Aorta (tissue), 5 donors: Measurements from ENCODE around the gene DYNC2LI1. TPM values are rescaled to one million over a fixed set of nuclear protein-coding genes. Genes with fewer than 3 reads are reported as not detected.
A peak's percentile ranks its signal among the peaks of the same experiment; 100 is the strongest.

ENCODE experiments used
- ATAC-seq: fragments of 200-7000 bp; cut with Tn5 transposase; one replicate; pipeline ENCODE4 v1.9.1; 2022; ENCODE audit warnings: moderate library complexity; ENCODE audit not compliant: low FRiP score
- DNase-seq, 2 donors: peaks; one replicate each; pipeline ENCODE4 v3.0.0-alpha.2; 2020
- H3K27ac ChIP-seq, 2 donors: one replicate each; pipeline ENCODE4 v1.5.1; 2013; ENCODE audit warnings: low read length in 2 of 2, mild to moderate bottlenecking in 2 of 2, moderate library complexity in 2 of 2, control low read depth in 1 of 2, inconsistent platforms in 1 of 2, low read depth in 1 of 2
- H3K27me3 ChIP-seq, 2 donors: one replicate each; pipeline ENCODE4 v1.6.1; 2013; ENCODE audit warnings: control low read depth in 1 of 2, low read length in 1 of 2, mild to moderate bottlenecking in 1 of 2, moderate library complexity in 1 of 2; ENCODE audit not compliant: insufficient read depth in 2 of 2, control insufficient read depth in 1 of 2
- H3K36me3 ChIP-seq, 2 donors: one replicate each; pipeline ENCODE4 v1.6.1; 2013; ENCODE audit warnings: control low read depth in 1 of 2, low read length in 1 of 2, mild to moderate bottlenecking in 1 of 2; ENCODE audit not compliant: insufficient read depth in 2 of 2, control insufficient read depth in 1 of 2
- H3K4me1 ChIP-seq, 2 donors: one replicate each; pipeline ENCODE4 v1.6.1; 2013; ENCODE audit warnings: low read length in 2 of 2, control low read depth in 1 of 2, mild to moderate bottlenecking in 1 of 2, moderate library complexity in 1 of 2; ENCODE audit not compliant: insufficient read depth in 2 of 2, control insufficient read depth in 1 of 2
- H3K4me3 ChIP-seq, 2 donors: one replicate each; pipeline ENCODE4 v1.5.1; 2013; ENCODE audit warnings: low read length in 2 of 2, control low read depth in 1 of 2, mild to moderate bottlenecking in 1 of 2
- H3K9me3 ChIP-seq: one replicate; pipeline ENCODE4 v1.6.1; 2013; ENCODE audit warnings: mild to moderate bottlenecking, low read length; ENCODE audit not compliant: control insufficient read depth
- WGBS, 2 donors: extraction: QIAGEN DNeasy Blood & Tissue Kit; methylation state at CpG; one replicate each; pipeline ENCODE4 v1.1.7; 2013; 5-methylcytosine and 5-hydroxymethylcytosine counted together
- intact Hi-C, 2 donors: fragments of 100-400 bp; cut with DNase I; formaldehyde crosslinking; loops; one replicate each; pipeline versions ENCODE4 v1.14.2 to v1.15.0; 2022
- polyA plus RNA-seq, 2 donors: library from polyadenylated mRNA; stranded (reverse); fragments of 200-250 nt; gene quantifications; one replicate each; pipeline ENCODE4 v1.2.3, GENCODE V29; 2013
- total RNA-seq, 2 donors: library from RNA; stranded (reverse); fragmentation: NEBNext Ultra II Directional; extraction: Animal tissue kit (Norgen Biotek cat#: 25700); gene quantifications; one replicate each; pipeline ENCODE4 v1.2.1, GENCODE V29; 2021
- donor health status: healthy with polysubstance abuse.
- donor health status: Bipolar disorder and iron deficiency.
- donor health status: DM: no; HTN: no; CAD: no.
- donor health status: DM: no; HTN: no; CAD: no.
- donor health status: DM: yes; HTN: yes; CAD: no.

The DYNC2LI1 gene
- total and polyA plus RNA-seq, 4 donors, result 8.8 to 44.3 (median 27.4) TPM

DNA sequence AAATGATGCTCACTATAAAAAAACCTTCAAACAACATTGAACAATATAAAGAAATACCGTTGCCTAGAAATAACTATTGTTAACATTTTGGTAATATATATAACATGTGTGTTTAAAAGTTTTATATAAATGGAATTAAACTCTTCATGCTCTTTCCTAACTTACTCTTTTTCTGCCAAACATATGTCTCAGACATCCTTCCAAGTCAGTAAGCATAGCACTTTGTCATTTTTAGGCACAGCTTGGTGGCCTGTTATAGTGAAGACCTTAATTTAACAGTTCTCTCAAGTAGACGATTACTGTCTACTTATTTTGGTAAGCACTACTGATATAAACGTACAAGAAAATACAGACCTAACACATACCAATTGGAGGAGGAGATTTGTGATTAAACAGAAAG is 40.9 kb downstream of the DYNC2LI1 start:
- Histone ChIP-seq H3K4me3 (no peak overlapping the region), H3K9me3 (no peaks in the 10 kb centered on the region), H3K4me1 (no peaks in the 10 kb centered on the region), H3K36me3 (no peaks in the 10 kb centered on the region), H3K27me3 (no peaks in the 10 kb centered on the region), H3K27ac (no peak overlapping the region)
- DNase-seq, result no peak
- ATAC-seq, result no peak
- WGBS, 2 donors, result 69 to 75% methylated on average over 3 of the region's 3 CpGs
- intact Hi-C loops, result no loop called here

DNA sequence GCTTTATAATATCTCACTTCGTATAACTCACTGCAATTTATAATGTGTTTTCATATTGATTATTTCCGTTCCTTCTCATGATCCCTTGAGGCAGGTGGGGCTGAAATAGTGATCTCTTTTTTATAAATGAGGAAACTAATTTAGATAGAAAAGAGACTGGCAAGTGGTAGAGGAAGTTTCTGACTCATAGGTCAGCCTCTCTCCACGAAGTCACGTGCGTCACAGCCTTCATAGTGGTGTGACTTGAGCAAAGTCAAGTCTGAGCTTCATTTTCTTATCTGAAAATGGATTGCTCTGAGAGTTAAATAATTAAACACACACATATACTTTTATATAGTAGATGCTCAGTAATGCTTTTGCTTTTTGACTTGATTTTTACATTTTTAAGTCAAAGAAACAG is 44.9 kb downstream of the DYNC2LI1 start:
- Histone ChIP-seq H3K27ac (no peak overlapping the region), H3K9me3 (no peaks in the 10 kb centered on the region), H3K27me3 (peaks cover 0 to 2% of the 10 kb centered on the region in 2 donors), H3K4me3 (no peak overlapping the region), H3K4me1 (no peaks in the 10 kb centered on the region), H3K36me3 (no peaks in the 10 kb centered on the region)
- ATAC-seq, result no peak
- peak in 1 of 2 donors; percentile 77 for DNase-seq
- intact Hi-C loops, result no loop called here
- WGBS, 2 donors, result 64 to 71% methylated on average over 5 of the region's 5 CpGs

DNA sequence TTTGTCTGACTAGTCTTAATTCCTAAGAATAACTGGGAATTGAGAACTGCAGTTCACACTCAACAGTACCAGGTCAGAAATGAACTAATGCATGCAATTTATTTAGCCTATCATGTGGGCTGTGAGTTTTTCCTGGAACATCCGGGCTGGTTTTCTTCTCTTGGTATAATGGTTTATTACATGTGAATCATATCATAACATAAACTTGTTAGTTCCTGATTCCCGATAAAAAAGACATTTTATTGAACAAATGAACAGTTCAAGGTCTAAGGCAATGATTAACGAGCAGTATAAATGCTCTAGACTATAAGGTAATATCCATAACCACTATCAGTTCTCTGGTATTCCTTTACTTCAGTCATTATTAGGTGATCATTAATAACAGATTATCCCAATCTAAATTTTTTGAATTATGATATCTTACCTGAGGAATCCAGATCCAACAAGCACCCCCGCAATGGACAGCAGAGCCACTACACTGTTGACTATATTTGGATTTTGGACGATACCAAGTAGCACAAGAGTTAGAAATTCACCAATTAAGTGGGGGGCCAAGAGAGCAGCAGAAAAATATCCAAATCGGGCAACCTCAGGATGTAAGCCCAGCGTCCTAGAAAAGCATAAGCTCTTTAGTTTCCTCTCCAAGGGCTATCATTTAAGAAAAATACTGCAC is 45.8 kb downstream of the DYNC2LI1 start:
- Histone ChIP-seq H3K4me3 (no peak overlapping the region), H3K9me3 (no peaks in the 10 kb centered on the region), H3K4me1 (no peaks in the 10 kb centered on the region), H3K27ac (no peak overlapping the region), H3K27me3 (peaks cover 0 to 2% of the 10 kb centered on the region in 2 donors), H3K36me3 (no peaks in the 10 kb centered on the region)
- WGBS, 2 donors, result 78 to 79% methylated on average over 7 of the region's 7 CpGs
- no peak for DNase-seq
- intact Hi-C loops, result no loop called here
- ATAC-seq, result no peak

- H3K4me1 ChIP-seq, result no peaks in the 10 kb centered on the region
- no peak overlapping the region for H3K4me3 ChIP-seq
- H3K36me3 ChIP-seq, result no peaks in the 10 kb centered on the region
- intact Hi-C loops, result no loop called here
- H3K27ac ChIP-seq, result no peak overlapping the region
- 76 to 79% methylated on average over 7 of the region's 7 CpGs for WGBS, 2 donors
- no peaks in the 10 kb centered on the region for H3K9me3 ChIP-seq
- ATAC-seq (no peak), DNase-seq (no peak)
- peaks cover 0 to 2% of the 10 kb centered on the region in 2 donors for H3K27me3 ChIP-seq
These were observed 49.0 kb downstream of the DYNC2LI1 start for GRCh38 chr2:43822839-43823238.

DNA sequence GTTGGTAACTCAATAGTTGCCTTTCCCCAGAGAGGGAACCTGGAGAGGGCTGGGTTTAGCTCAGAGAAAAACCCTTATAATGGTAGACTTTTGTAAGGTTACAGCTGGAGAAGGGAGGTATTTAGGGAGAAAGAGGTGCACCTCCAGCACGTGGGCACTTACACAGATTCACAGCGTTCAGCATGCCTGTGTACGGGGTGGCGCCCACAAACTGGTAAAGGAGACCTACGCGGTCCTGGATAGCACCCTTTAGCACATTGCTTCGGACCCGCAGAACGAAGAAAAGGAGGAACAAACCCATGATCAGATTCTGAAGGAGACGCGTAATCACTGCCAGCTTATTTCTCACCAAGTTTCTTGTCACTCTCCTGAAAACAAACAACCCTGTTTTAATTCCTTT is 49.9 kb downstream of the DYNC2LI1 start:
- DNase-seq, result no peak
- ATAC-seq, result no peak
- Histone ChIP-seq H3K36me3 (no peaks in the 10 kb centered on the region), H3K4me1 (no peaks in the 10 kb centered on the region), H3K27ac (no peak overlapping the region), H3K27me3 (peaks cover 0 to 2% of the 10 kb centered on the region in 2 donors), H3K9me3 (no peaks in the 10 kb centered on the region), H3K4me3 (no peak overlapping the region)
- WGBS, 2 donors, result 86 to 89% methylated on average over 11 of the region's 11 CpGs
- intact Hi-C loops, result no loop called here

DNA sequence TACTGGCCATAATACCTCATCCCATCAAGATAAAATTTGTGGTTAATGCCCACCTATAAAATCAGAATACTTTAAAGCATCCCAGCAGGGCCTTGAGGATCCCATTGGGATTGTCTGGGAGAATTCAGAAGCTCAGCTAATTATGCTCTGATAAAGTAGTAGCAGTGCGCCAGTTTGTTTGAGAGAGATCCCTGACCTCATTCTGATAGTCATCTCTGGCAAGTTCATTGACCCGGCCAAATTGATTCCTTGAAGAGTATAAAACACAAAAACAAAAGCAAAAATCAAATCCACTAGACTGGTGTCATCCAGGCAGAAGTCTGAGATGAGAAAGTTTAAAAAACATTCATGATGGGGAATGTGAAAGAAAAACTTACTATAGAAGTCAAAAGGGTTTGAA is 50.7 kb downstream of the DYNC2LI1 start:
- Histone ChIP-seq H3K4me1 (no peaks in the 10 kb centered on the region), H3K36me3 (no peaks in the 10 kb centered on the region), H3K9me3 (no peaks in the 10 kb centered on the region), H3K27me3 (peaks cover 0 to 2% of the 10 kb centered on the region in 2 donors), H3K4me3 (no peak overlapping the region), H3K27ac (no peak overlapping the region)
- no peak for DNase-seq
- WGBS, 2 donors, result 94 to 96% methylated on average over 2 of the region's 2 CpGs
- ATAC-seq, result no peak
- intact Hi-C loops, result no loop called here

- H3K27me3 ChIP-seq, result peaks cover 0 to 2% of the 10 kb centered on the region in 2 donors
- DNase-seq, result no peak
- ATAC-seq, result no peak
- 89 to 90% methylated on average over 12 of the region's 12 CpGs for WGBS, 2 donors
- no peak overlapping the region for H3K4me3 ChIP-seq
- no peaks in the 10 kb centered on the region for H3K36me3 ChIP-seq
- intact Hi-C loops, result no loop called here
- H3K4me1 ChIP-seq, result no peaks in the 10 kb centered on the region
- no peaks in the 10 kb centered on the region for H3K9me3 ChIP-seq
- H3K27ac ChIP-seq, result no peak overlapping the region
These were observed 51.2 kb downstream of the DYNC2LI1 start for GRCh38 chr2:43824951-43825493.

- intact Hi-C loops, result no loop called here
- Histone ChIP-seq H3K4me1 (no peaks in the 10 kb centered on the region), H3K27me3 (peaks cover 0 to 2% of the 10 kb centered on the region in 2 donors), H3K36me3 (no peaks in the 10 kb centered on the region), H3K4me3 (no peak overlapping the region), H3K27ac (no peak overlapping the region), H3K9me3 (no peaks in the 10 kb centered on the region)
- WGBS, 2 donors, result 74 to 76% methylated on average over 3 of the region's 3 CpGs
- no peak for DNase-seq
- ATAC-seq, result no peak
These were observed 52.0 kb downstream of the DYNC2LI1 start for GRCh38 chr2:43825841-43826240.
